CD4-positive, alpha-beta T cell (primary cell): ENCODE results near the gene CNOT2. TPM values are rescaled to one million over a fixed set of nuclear protein-coding genes. Genes with fewer than 3 reads are reported as not detected.

Experiments
- ATAC-seq: fragments of 200-7000 bp; cut with Tn5 transposase; one replicate; pipeline ENCODE4 v1.10.0; 2022; ENCODE audit warnings: mild to moderate bottlenecking; ENCODE audit not compliant: poor library complexity
- CTCF ChIA-PET: fragments of 350-600 bp; sonication (Branson Sonifier 250); formaldehyde crosslinking; loops from one replicate; lab custom pipeline; 2021; ENCODE audit warnings: antibody characterized with exemption, inconsistent platforms; lab: Charles Lee
- POLR2A ChIA-PET: fragments of 350-600 bp; sonication (Branson Sonifier 250); formaldehyde crosslinking; loops from one replicate; lab custom pipeline; 2021; ENCODE audit warnings: antibody characterized with exemption, inconsistent platforms; lab: Charles Lee
- DNase-seq, 14 experiments: peaks; one replicate each; pipeline ENCODE4 v3.0.0-alpha.2; 2013 to 2020; ENCODE audit warnings: mixed read lengths in 2 of 14
- H3K27ac ChIP-seq, 2 donors: one replicate each; pipeline versions ENCODE4 v1.5.1 to v1.7.0; 2013; ENCODE audit warnings: low read length in 2 of 2, low read depth in 1 of 2, mild to moderate bottlenecking in 1 of 2
- H3K27me3 ChIP-seq, 2 experiments: 1 replicate in 1 of 2; 2 replicates in 1 of 2; pipeline versions ENCODE4 v1.6.1 to v1.7.0; 2013; ENCODE audit warnings: low read length in 2 of 2, control low read depth in 1 of 2, mild to moderate bottlenecking in 1 of 2, moderate library complexity in 1 of 2; ENCODE audit not compliant: insufficient read depth in 2 of 2, control insufficient read depth in 1 of 2
- H3K36me3 ChIP-seq: one replicate; pipeline ENCODE4 v1.6.1; 2013; ENCODE audit warnings: low read length, control low read depth; ENCODE audit not compliant: insufficient read depth
- H3K4me1 ChIP-seq: one replicate; pipeline ENCODE4 v1.6.1; 2013; ENCODE audit warnings: low read length, control low read depth; ENCODE audit not compliant: insufficient read depth
- H3K4me3 ChIP-seq: one replicate; pipeline ENCODE4 v1.5.1; 2013; ENCODE audit warnings: mild to moderate bottlenecking, low read length, moderate library complexity
- H3K9me3 ChIP-seq, 2 experiments: 1 replicate in 1 of 2; 2 replicates in 1 of 2; pipeline versions ENCODE4 v1.6.1 to v1.7.0; 2013; ENCODE audit warnings: low read length in 2 of 2, mild to moderate bottlenecking in 2 of 2, control low read depth in 1 of 2, moderate library complexity in 1 of 2; ENCODE audit not compliant: control insufficient read depth in 1 of 2, insufficient read depth in 1 of 2
- H3K27ac Mint-ChIP-seq: one replicate; pipeline ENCODE4 v1.8.0; 2020; ENCODE audit warnings: mixed read lengths
- H3K27me3 Mint-ChIP-seq: one replicate; pipeline ENCODE4 v1.8.0; 2021; ENCODE audit warnings: mixed read lengths
- H3K36me3 Mint-ChIP-seq: one replicate; pipeline ENCODE4 v1.8.0; 2021; ENCODE audit warnings: low read depth, mixed read lengths
- H3K4me1 Mint-ChIP-seq: one replicate; pipeline ENCODE4 v1.8.0; 2021; ENCODE audit warnings: low read depth, mixed read lengths
- H3K4me3 Mint-ChIP-seq: one replicate; pipeline ENCODE4 v1.8.0; 2020; ENCODE audit warnings: mild to moderate bottlenecking, mixed read lengths
- H3K9me3 Mint-ChIP-seq: one replicate; pipeline ENCODE4 v1.8.0; 2020; ENCODE audit warnings: mixed read lengths
- CTCF ChIP-seq: fragments of 200-600 bp; IDR thresholded peaks from one replicate; pipeline ENCODE4 v1.8.0; 2022; ENCODE audit warnings: antibody characterized with exemption, mild to moderate bottlenecking
- intact Hi-C, 2 experiments: fragments of 100-400 bp; cut with DNase I in 1 of 2; cut with micrococcal nuclease in 1 of 2; formaldehyde crosslinking; loops; one replicate each; pipeline versions ENCODE4 v1.15.1 to v1.9.0; 2023 to 2025; cut with DNase I, micrococcal nuclease
- total RNA-seq, 174 experiments: library from RNA in 2 of 174; stranded (reverse) in 2 of 174; gene quantifications; one replicate each; pipeline ENCODE4 v1.2.3 and lab custom pipeline; 2021 to 2026

CNOT2 gene
- total RNA-seq, 2 experiments from 2014 or later = 107 to 121 TPM

GRCh38 chr12:70230934-70231606, 12.2 kb upstream of the CNOT2 start:
- Histone ChIP-seq H3K4me3 (no peak overlapping the region), H3K4me1 (no peaks in the 10 kb centered on the region), H3K27ac (no peak overlapping the region), H3K9me3 (no peaks in the 10 kb centered on the region), H3K27me3 (no peaks in the 10 kb centered on the region), H3K36me3 (no peaks in the 10 kb centered on the region)
- Mint-ChIP-seq H3K9me3 (no peaks in the 10 kb centered on the region), H3K4me3 (no peak overlapping the region), H3K36me3 (peaks cover 1% of the 10 kb centered on the region), H3K27me3 (no peaks in the 10 kb centered on the region), H3K4me1 (no peaks in the 10 kb centered on the region), H3K27ac (no peak overlapping the region)
- intact Hi-C loops = loop anchor here in 1 of 2 experiments (10.0 kb wide), 1 partner anchor 1406 kb away; no protein-coding TSS in a partner anchor
- no peak for TF ChIP-seq CTCF
- no peak for DNase-seq
- ATAC-seq = no peak
- CTCF ChIA-PET = no interaction called here
- POLR2A ChIA-PET = no interaction called here

GRCh38 chr12:70236990-70237389, 6.2 kb upstream of the CNOT2 start:
- Mint-ChIP-seq H3K4me1 (peaks cover 27% of the 10 kb centered on the region), H3K9me3 (no peaks in the 10 kb centered on the region), H3K4me3 (no peak overlapping the region), H3K27me3 (no peaks in the 10 kb centered on the region), H3K36me3 (peaks cover 57% of the 10 kb centered on the region), H3K27ac (no peak overlapping the region)
- ChIA-PET CTCF (no interaction called here), POLR2A (no interaction called here)
- no peak overlapping the region for H3K4me3 ChIP-seq
- no peak for ATAC-seq
- DNase-seq = no peak
- intact Hi-C loops = loop anchor here in 1 of 2 experiments (10.0 kb wide), 1 partner anchor 1412 kb away; no protein-coding TSS in a partner anchor
- H3K27ac ChIP-seq = no peak overlapping the region
- no peaks in the 10 kb centered on the region for H3K9me3 ChIP-seq
- peaks cover 37% of the 10 kb centered on the region for H3K36me3 ChIP-seq
- no peak for TF ChIP-seq CTCF
- H3K27me3 ChIP-seq = no peaks in the 10 kb centered on the region
- peaks cover 2% of the 10 kb centered on the region for H3K4me1 ChIP-seq

GRCh38 chr12:70240673-70241072, 2.6 kb upstream of the CNOT2 start:
- Mint-ChIP-seq H3K36me3 (peaks cover 86% of the 10 kb centered on the region), H3K9me3 (no peaks in the 10 kb centered on the region), H3K27ac (peak overlapping the region; percentile 97), H3K4me3 (peak overlapping the region; percentile 80), H3K4me1 (peaks cover 56% of the 10 kb centered on the region), H3K27me3 (no peaks in the 10 kb centered on the region)
- no peak overlapping the region for H3K4me3 ChIP-seq
- peak in 2 of 14 experiments; percentile 6 to 15 for DNase-seq
- peaks cover 37% of the 10 kb centered on the region for H3K36me3 ChIP-seq
- ChIA-PET CTCF (no interaction called here), POLR2A (no interaction called here)
- no peak for TF ChIP-seq CTCF
- H3K4me1 ChIP-seq = peaks cover 6% of the 10 kb centered on the region
- H3K27me3 ChIP-seq = no peaks in the 10 kb centered on the region
- intact Hi-C loops = loop anchor here in 1 of 2 experiments (10.0 kb wide), 2 partner anchors 1524 to 1594 kb away; partner anchors contain the start of gene TBC1D15
- no peak overlapping the region for H3K27ac ChIP-seq
- no peaks in the 10 kb centered on the region for H3K9me3 ChIP-seq
- ATAC-seq = no peak
